Measurements from ENCODE around the gene BRD4.

BRD4 gene

GRCh38 chr19:15225760-15226159 lies 106.6 kb downstream of the BRD4 start:
- no peak for DNase-seq (ENCODE audit: low spot score)

GRCh38 chr19:15223649-15224361 lies 108.5 kb downstream of the BRD4 start:
- DNase-seq (ENCODE audit: low spot score) = no peak

- DNase-seq (ENCODE audit: low spot score) = peak; percentile 94
Measured at GRCh38 chr19:15222738-15223648, 109.3 kb downstream of the BRD4 start.

- DNase-seq (ENCODE audit: low spot score) = no peak
Measured at GRCh38 chr19:15220833-15221232, 111.5 kb downstream of the BRD4 start.

GRCh38 chr19:15218501-15218900 lies 113.8 kb downstream of the BRD4 start:
- no peak for DNase-seq (ENCODE audit: low spot score)

GRCh38 chr19:15216363-15216762 lies 116.0 kb downstream of the BRD4 start:
- DNase-seq (ENCODE audit: low spot score) = no peak

- DNase-seq (ENCODE audit: low spot score) = no peak
Measured at GRCh38 chr19:15213715-15214381, 118.5 kb downstream of the BRD4 start.

- no peak for DNase-seq (ENCODE audit: low spot score)
Measured at GRCh38 chr19:15212711-15213110, 119.6 kb downstream of the BRD4 start.

GRCh38 chr19:15210323-15210781 lies 122.0 kb downstream of the BRD4 start:
- DNase-seq (ENCODE audit: low spot score) = peak; percentile 30

- no peak for DNase-seq (ENCODE audit: low spot score)
Measured at GRCh38 chr19:15201374-15202023, 130.8 kb downstream of the BRD4 start.

- no peak for DNase-seq (ENCODE audit: low spot score)
Measured at GRCh38 chr19:15200553-15201364, 131.6 kb downstream of the BRD4 start, which contains the start of gene NOTCH3. TSS of gene NOTCH3 (minus strand) at chr19:15200995. CDS start at chr19:15200905, 90 bp downstream.

GRCh38 chr19:15199661-15200552 lies 132.4 kb downstream of the BRD4 start:
- DNase-seq (ENCODE audit: low spot score) = no peak

- DNase-seq (ENCODE audit: low spot score) = no peak
Measured at GRCh38 chr19:15198951-15199660, 133.2 kb downstream of the BRD4 start.

- no peak for DNase-seq (ENCODE audit: low spot score)
Measured at GRCh38 chr19:15197942-15198341, 134.4 kb downstream of the BRD4 start.

GRCh38 chr19:15197275-15197941 lies 134.9 kb downstream of the BRD4 start:
- DNase-seq (ENCODE audit: low spot score) = no peak

- no peak for DNase-seq (ENCODE audit: low spot score)
Measured at GRCh38 chr19:15196360-15197005, 135.9 kb downstream of the BRD4 start.

GRCh38 chr19:15195371-15196334 lies 136.7 kb downstream of the BRD4 start:
- peak; percentile 76 for DNase-seq (ENCODE audit: low spot score)
